ENCODE results near the gene LIMS1.

The LIMS1 gene

GRCh38 chr2:108640731-108641130 is 106.5 kb downstream of the LIMS1 start:
- no peak overlapping the region for H3K27ac ChIP-seq (ENCODE audit: extremely low read depth, low read depth, low read length)
- CTCF ChIA-PET, result no interaction called here
- no peaks in the 10 kb centered on the region for H3K9me3 ChIP-seq (ENCODE audit: control insufficient read depth, insufficient read depth, low read depth, low read length)
- H3K36me3 ChIP-seq (ENCODE audit: control insufficient read depth in 2 of 2, insufficient read depth in 1 of 2, low read length in 2 of 2), result no peaks in the 10 kb centered on the region
- POLR2A ChIA-PET, result no interaction called here
- peaks cover 3% of the 10 kb centered on the region; the same call in 1 of the 2 replicates for H3K4me1 ChIP-seq (ENCODE audit: control insufficient read depth, insufficient read depth, low read length)
- no peak for TF ChIP-seq ZNF701 (tag by site-specific recombination; IDR thresholded peaks at IDR 0.05)
- TF ChIP-seq HOXC10 (CRISPR knock-in tag; IDR thresholded peaks at IDR 0.05), result no peak
- no peak overlapping the region for H3K4me3 ChIP-seq (ENCODE audit: low read depth, low read length)

GRCh38 chr2:108641756-108642155 is 107.5 kb downstream of the LIMS1 start:
- Histone ChIP-seq H3K9me3 (ENCODE audit: control insufficient read depth, insufficient read depth, low read depth, low read length) (no peaks in the 10 kb centered on the region), H3K4me1 (ENCODE audit: control insufficient read depth, insufficient read depth, low read length) (no peaks in the 10 kb centered on the region), H3K36me3 (ENCODE audit: control insufficient read depth in 2 of 2, insufficient read depth in 1 of 2, low read length in 2 of 2) (no peaks in the 10 kb centered on the region), H3K27ac (ENCODE audit: extremely low read depth, low read depth, low read length) (no peak overlapping the region), H3K4me3 (ENCODE audit: low read depth, low read length) (no peak overlapping the region)
- ChIA-PET CTCF (no interaction called here), POLR2A (no interaction called here)
- TF ChIP-seq ZNF133 (tag by site-specific recombination; IDR thresholded peaks at IDR 0.05) (no peak), ZNF114 (tag by site-specific recombination; IDR thresholded peaks at IDR 0.05) (no peak), ZSCAN5A (tag by site-specific recombination; IDR thresholded peaks at IDR 0.05) (no peak), CTCF (tag by site-specific recombination; IDR thresholded peaks at IDR 0.05) (no peak), ZSCAN4 (tag by site-specific recombination; IDR thresholded peaks at IDR 0.05) (no peak), HIC1 (tag by site-specific recombination; IDR thresholded peaks at IDR 0.05) (no peak), ZBTB1 (tag by site-specific recombination; IDR thresholded peaks at IDR 0.05) (no peak), KLF10 (tag by site-specific recombination; IDR thresholded peaks at IDR 0.05) (no peak), ZNF169 (tag by site-specific recombination; IDR thresholded peaks at IDR 0.05) (no peak), ZBTB21 (tag by site-specific recombination; IDR thresholded peaks at IDR 0.05) (no peak), ZNF660 (tag by site-specific recombination; IDR thresholded peaks at IDR 0.05) (no peak), ZNF239 (tag by site-specific recombination; IDR thresholded peaks at IDR 0.05) (no peak), ZNF645 (tag by site-specific recombination; IDR thresholded peaks at IDR 0.05) (no peak), PATZ1 (tag by site-specific recombination; IDR thresholded peaks at IDR 0.05) (no peak), ZNF518A (tag by site-specific recombination; conservative IDR thresholded peaks at IDR 0.05; ENCODE audit: low read depth) (no peak), PRDM1 (tag by site-specific recombination; IDR thresholded peaks at IDR 0.05) (no peak), GLIS1 (tag by site-specific recombination; IDR thresholded peaks at IDR 0.05) (no peak)
